Naive thymus-derived CD4-positive, alpha-beta T cell (primary cell): ENCODE results near the gene TGFBR3. TPM values are rescaled to one million over a fixed set of nuclear protein-coding genes. Genes with fewer than 3 reads are reported as not detected.

Source experiments
- ATAC-seq: fragments of 150-1000 bp; cut with Tn5 transposase; 2 replicates; pipeline ENCODE4 v1.10.0; 2021; ENCODE audit warnings: mild to moderate bottlenecking, moderate library complexity
- CTCF ChIA-PET: fragments of 350-600 bp; sonication (Branson Sonifier 250); formaldehyde crosslinking; loops from one replicate; lab custom pipeline; 2021; ENCODE audit warnings: antibody characterized with exemption; lab: Charles Lee
- POLR2A ChIA-PET: fragments of 350-600 bp; sonication (Branson Sonifier 250); formaldehyde crosslinking; loops from one replicate; lab custom pipeline; 2021; ENCODE audit warnings: antibody characterized with exemption, inconsistent platforms; lab: Charles Lee
- DNase-seq, 9 donors: peaks; one replicate each; pipeline versions ENCODE4 v3.0.0 to v3.0.0-alpha.2; 2020 to 2022; ENCODE audit warnings: mixed read lengths in 1 of 9
- H3K27ac ChIP-seq: one replicate; pipeline ENCODE4 v1.7.0; 2013; ENCODE audit warnings: mild to moderate bottlenecking, low read depth, low read length, moderate library complexity
- H3K27me3 ChIP-seq, 2 donors: one replicate each; pipeline ENCODE4 v1.7.0; 2013; ENCODE audit warnings: low read length in 2 of 2, mild to moderate bottlenecking in 2 of 2, moderate library complexity in 2 of 2; ENCODE audit not compliant: control insufficient read depth in 2 of 2, insufficient read depth in 2 of 2
- H3K36me3 ChIP-seq, 3 experiments: 1 replicate in 2 of 3; 2 replicates in 1 of 3; pipeline ENCODE4 v1.7.0; 2013; ENCODE audit warnings: low read length in 3 of 3, mild to moderate bottlenecking in 3 of 3, moderate library complexity in 1 of 3; ENCODE audit not compliant: insufficient read depth in 3 of 3, control insufficient read depth in 2 of 3
- H3K4me1 ChIP-seq, 2 donors: one replicate each; pipeline ENCODE4 v1.7.0; 2013; ENCODE audit warnings: low read length in 2 of 2, mild to moderate bottlenecking in 2 of 2, moderate library complexity in 1 of 2; ENCODE audit not compliant: control insufficient read depth in 2 of 2, insufficient read depth in 2 of 2
- H3K4me3 ChIP-seq: 2 replicates; pipeline ENCODE4 v1.7.0; 2013; ENCODE audit warnings: mild to moderate bottlenecking, low read length
- H3K9me3 ChIP-seq, 3 experiments: 1 replicate in 2 of 3; 2 replicates in 1 of 3; pipeline ENCODE4 v1.7.0; 2013; ENCODE audit warnings: low read length in 3 of 3; ENCODE audit not compliant: control insufficient read depth in 2 of 3
- H3K27ac Mint-ChIP-seq, 9 donors: one replicate each; pipeline ENCODE4 v1.8.0; 2020 to 2022; ENCODE audit warnings: mixed read lengths in 9 of 9, mild to moderate bottlenecking in 8 of 9, moderate library complexity in 5 of 9, inconsistent platforms in 2 of 9
- H3K27me3 Mint-ChIP-seq, 5 donors: one replicate each; pipeline ENCODE4 v1.8.0; 2021 to 2022; ENCODE audit warnings: mixed read lengths in 5 of 5, mild to moderate bottlenecking in 1 of 5
- H3K36me3 Mint-ChIP-seq, 5 donors: one replicate each; pipeline ENCODE4 v1.8.0; 2020 to 2022; ENCODE audit warnings: mixed read lengths in 5 of 5, mild to moderate bottlenecking in 3 of 5, inconsistent platforms in 1 of 5
- H3K4me1 Mint-ChIP-seq, 7 donors: one replicate each; pipeline ENCODE4 v1.8.0; 2020 to 2022; ENCODE audit warnings: mixed read lengths in 7 of 7, mild to moderate bottlenecking in 3 of 7, inconsistent platforms in 1 of 7
- H3K4me3 Mint-ChIP-seq, 10 donors: one replicate each; pipeline ENCODE4 v1.8.0; 2020 to 2022; ENCODE audit warnings: mild to moderate bottlenecking in 10 of 10, mixed read lengths in 10 of 10, moderate library complexity in 6 of 10, inconsistent platforms in 2 of 10
- H3K9me3 Mint-ChIP-seq, 11 donors: one replicate each; pipeline ENCODE4 v1.8.0; 2020 to 2022; ENCODE audit warnings: mixed read lengths in 11 of 11, mild to moderate bottlenecking in 4 of 11, inconsistent platforms in 1 of 11, moderate library complexity in 1 of 11
- intact Hi-C, 2 donors: fragments of 100-400 bp; cut with micrococcal nuclease; formaldehyde crosslinking; loops; one replicate each; pipeline ENCODE4 v1.15.1; 2023
- polyA plus RNA-seq, 2 donors: library from polyadenylated mRNA; unstranded; fragments of 300-500 nt; fragmentation: Illumina TruSeq; gene quantifications; one replicate each; pipeline ENCODE4 v1.2.3, GENCODE V29; 2021
- total RNA-seq, 6 experiments: library from RNA in 5 of 6; stranded (reverse) in 5 of 6; gene quantifications; 1 replicate in 5 of 6; 2 replicates in 1 of 6; pipeline ENCODE4 v1.2.3 and lab custom pipeline; 2021 to 2026

The TGFBR3 gene
- total and polyA plus RNA-seq, 7 experiments from 2014 or later: 9.4 to 36.3 (median 11.4) TPM

GRCh38 chr1:91897016-91897415 lies 11.1 kb upstream of the TGFBR3 start:
- POLR2A ChIA-PET: no interaction called here
- peaks cover 5 to 18% (median 10%) of the 10 kb centered on the region in 7 donors for H3K4me1 Mint-ChIP-seq
- ATAC-seq (no peak), DNase-seq (no peak)
- Histone ChIP-seq H3K27ac (no peak overlapping the region), H3K27me3 (no peaks in the 10 kb centered on the region), H3K4me3 (no peak overlapping the region), H3K4me1 (peaks cover 0 to 1% of the 10 kb centered on the region in 2 donors), H3K9me3 (no peaks in the 10 kb centered on the region), H3K36me3 (no peaks in the 10 kb centered on the region)
- intact Hi-C loops: no loop called here
- CTCF ChIA-PET: no interaction called here
- peaks cover 0 to 7% (median 0%) of the 10 kb centered on the region in 11 donors for H3K9me3 Mint-ChIP-seq
- H3K36me3 Mint-ChIP-seq: peaks cover 0 to 11% (median 0%) of the 10 kb centered on the region in 5 donors
- no peak overlapping the region for H3K4me3 Mint-ChIP-seq
- peaks cover 0 to 30% (median 0%) of the 10 kb centered on the region in 5 donors for H3K27me3 Mint-ChIP-seq
- no peak overlapping the region for H3K27ac Mint-ChIP-seq

GRCh38 chr1:91895832-91896556 lies 10.0 kb upstream of the TGFBR3 start:
- Mint-ChIP-seq H3K9me3 (peaks cover 0 to 7% (median 0%) of the 10 kb centered on the region in 11 donors), H3K4me3 (no peak overlapping the region), H3K27me3 (peaks cover 0 to 28% (median 0%) of the 10 kb centered on the region in 5 donors), H3K36me3 (peaks cover 0 to 11% (median 0%) of the 10 kb centered on the region in 5 donors), H3K27ac (no peak overlapping the region), H3K4me1 (peaks cover 10 to 24% (median 15%) of the 10 kb centered on the region in 7 donors)
- ChIA-PET POLR2A (no interaction called here), CTCF (no interaction called here)
- no peak overlapping the region for H3K27ac ChIP-seq
- H3K4me3 ChIP-seq: no peak overlapping the region
- ATAC-seq (no peak), DNase-seq (no peak)
- intact Hi-C loops: no loop called here
- peaks cover 0 to 6% of the 10 kb centered on the region in 2 donors for H3K4me1 ChIP-seq
- no peaks in the 10 kb centered on the region for H3K36me3 ChIP-seq
- H3K27me3 ChIP-seq: no peaks in the 10 kb centered on the region
- no peaks in the 10 kb centered on the region for H3K9me3 ChIP-seq

- Mint-ChIP-seq H3K9me3 (peaks cover 0 to 7% (median 0%) of the 10 kb centered on the region in 11 donors), H3K27me3 (peaks cover 0 to 24% (median 0%) of the 10 kb centered on the region in 5 donors), H3K4me1 (peaks cover 10 to 28% (median 15%) of the 10 kb centered on the region in 7 donors), H3K4me3 (no peak overlapping the region), H3K36me3 (peaks cover 0 to 11% (median 0%) of the 10 kb centered on the region in 5 donors), H3K27ac (peak overlapping the region in 2 of 9 donors; percentile 1 to 26)
- no peak for ATAC-seq
- H3K27ac ChIP-seq: no peak overlapping the region
- peaks cover 0 to 11% of the 10 kb centered on the region in 2 donors for H3K4me1 ChIP-seq
- H3K9me3 ChIP-seq: no peaks in the 10 kb centered on the region
- CTCF ChIA-PET: no interaction called here
- DNase-seq: no peak
- no peak overlapping the region for H3K4me3 ChIP-seq
- no peaks in the 10 kb centered on the region for H3K36me3 ChIP-seq
- no peaks in the 10 kb centered on the region for H3K27me3 ChIP-seq
- POLR2A ChIA-PET: interaction anchor here (0.6 kb wide), 1 partner anchor 212 kb away, joined by 6 read pairs; no protein-coding TSS in a partner anchor
- intact Hi-C loops: no loop called here
These were observed 8.2 kb upstream of the TGFBR3 start for GRCh38 chr1:91894036-91894761.

- Mint-ChIP-seq H3K27me3 (peaks cover 0 to 30% (median 0%) of the 10 kb centered on the region in 5 donors), H3K36me3 (peaks cover 0 to 11% (median 0%) of the 10 kb centered on the region in 5 donors), H3K4me1 (peaks cover 10 to 28% (median 15%) of the 10 kb centered on the region in 7 donors), H3K9me3 (peaks cover 0 to 7% (median 0%) of the 10 kb centered on the region in 11 donors), H3K4me3 (no peak overlapping the region), H3K27ac (no peak overlapping the region)
- CTCF ChIA-PET: no interaction called here
- no peaks in the 10 kb centered on the region for H3K27me3 ChIP-seq
- H3K9me3 ChIP-seq: no peaks in the 10 kb centered on the region
- no peak overlapping the region for H3K27ac ChIP-seq
- POLR2A ChIA-PET: no interaction called here
- H3K4me3 ChIP-seq: no peak overlapping the region
- peak; percentile 22 for ATAC-seq
- no peaks in the 10 kb centered on the region for H3K36me3 ChIP-seq
- intact Hi-C loops: no loop called here
- no peak for DNase-seq
- H3K4me1 ChIP-seq: peaks cover 0 to 11% of the 10 kb centered on the region in 2 donors
These were observed 6.0 kb upstream of the TGFBR3 start for GRCh38 chr1:91891969-91892368.

- Histone ChIP-seq H3K4me1 (peaks cover 0 to 11% of the 10 kb centered on the region in 2 donors), H3K9me3 (no peaks in the 10 kb centered on the region), H3K36me3 (no peaks in the 10 kb centered on the region), H3K27ac (no peak overlapping the region), H3K4me3 (no peak overlapping the region), H3K27me3 (no peaks in the 10 kb centered on the region)
- CTCF ChIA-PET: no interaction called here
- Mint-ChIP-seq H3K36me3 (peaks cover 0 to 11% (median 0%) of the 10 kb centered on the region in 5 donors), H3K27ac (no peak overlapping the region), H3K4me3 (no peak overlapping the region), H3K4me1 (peaks cover 9 to 31% (median 19%) of the 10 kb centered on the region in 7 donors), H3K9me3 (peaks cover 0 to 7% (median 0%) of the 10 kb centered on the region in 11 donors), H3K27me3 (peaks cover 0 to 33% (median 0%) of the 10 kb centered on the region in 5 donors)
- POLR2A ChIA-PET: interaction anchor here (0.6 kb wide), 1 partner anchor 366 kb away, joined by 3 read pairs; no protein-coding TSS in a partner anchor
- intact Hi-C loops: no loop called here
- ATAC-seq (no peak), DNase-seq (no peak)
These were observed 5.5 kb upstream of the TGFBR3 start for GRCh38 chr1:91891454-91891853.

GRCh38 chr1:91889717-91890459 lies 3.9 kb upstream of the TGFBR3 start:
- no peak overlapping the region for H3K27ac ChIP-seq
- H3K9me3 Mint-ChIP-seq: peaks cover 0 to under 1% (median 0%) of the 10 kb centered on the region in 11 donors
- peaks cover 3 to 27% (median 21%) of the 10 kb centered on the region in 7 donors for H3K4me1 Mint-ChIP-seq
- ChIA-PET CTCF (interaction anchor here (0.7 to 1.6 kb wide), 3 partner anchors 38 to 382 kb away, joined by 3 to 7 read pairs (median 5); no protein-coding TSS in a partner anchor), POLR2A (no interaction called here)
- no peak overlapping the region for H3K27ac Mint-ChIP-seq
- H3K4me3 Mint-ChIP-seq: no peak overlapping the region
- ATAC-seq (no peak), DNase-seq (no peak)
- intact Hi-C loops: loop anchor here (5.0 to 10.0 kb wide), 5 partner anchors 178 to 865 kb away; partner anchors contain the start of genes GLMN (in 1 of the 2), RPAP2 (in 1 of the 2) and ZNF644 (in 1 of the 2)
- H3K36me3 Mint-ChIP-seq: peaks cover 0 to 4% (median 0%) of the 10 kb centered on the region in 5 donors
- peaks cover 0 to 11% of the 10 kb centered on the region in 2 donors for H3K4me1 ChIP-seq
- no peaks in the 10 kb centered on the region for H3K36me3 ChIP-seq
- no peaks in the 10 kb centered on the region for H3K27me3 ChIP-seq
- peaks cover 0 to 35% (median 0%) of the 10 kb centered on the region in 5 donors for H3K27me3 Mint-ChIP-seq
- no peak overlapping the region for H3K4me3 ChIP-seq
- no peaks in the 10 kb centered on the region for H3K9me3 ChIP-seq
